GM18951 (cell line): ENCODE measurements around the gene PREX1.

Source experiments
- POLR2A ChIP-seq: IDR thresholded peaks from 4 replicates; pipeline ENCODE4 v1.6.1; 2011; ENCODE audit warnings: mild to moderate bottlenecking; ENCODE audit not compliant: insufficient read length, insufficient read depth; ENCODE audit errors: extremely low read depth
- in situ Hi-C: fragments of 300-500 bp; cut with MboI; formaldehyde crosslinking; loops from one replicate; pipeline ENCODE4 v1.12.0; 2022; ENCODE audit warnings: low sequenced_read_pairs, mixed read lengths, inconsistent platforms; ENCODE audit not compliant: unreplicated experiment

PREX1 gene

DNA sequence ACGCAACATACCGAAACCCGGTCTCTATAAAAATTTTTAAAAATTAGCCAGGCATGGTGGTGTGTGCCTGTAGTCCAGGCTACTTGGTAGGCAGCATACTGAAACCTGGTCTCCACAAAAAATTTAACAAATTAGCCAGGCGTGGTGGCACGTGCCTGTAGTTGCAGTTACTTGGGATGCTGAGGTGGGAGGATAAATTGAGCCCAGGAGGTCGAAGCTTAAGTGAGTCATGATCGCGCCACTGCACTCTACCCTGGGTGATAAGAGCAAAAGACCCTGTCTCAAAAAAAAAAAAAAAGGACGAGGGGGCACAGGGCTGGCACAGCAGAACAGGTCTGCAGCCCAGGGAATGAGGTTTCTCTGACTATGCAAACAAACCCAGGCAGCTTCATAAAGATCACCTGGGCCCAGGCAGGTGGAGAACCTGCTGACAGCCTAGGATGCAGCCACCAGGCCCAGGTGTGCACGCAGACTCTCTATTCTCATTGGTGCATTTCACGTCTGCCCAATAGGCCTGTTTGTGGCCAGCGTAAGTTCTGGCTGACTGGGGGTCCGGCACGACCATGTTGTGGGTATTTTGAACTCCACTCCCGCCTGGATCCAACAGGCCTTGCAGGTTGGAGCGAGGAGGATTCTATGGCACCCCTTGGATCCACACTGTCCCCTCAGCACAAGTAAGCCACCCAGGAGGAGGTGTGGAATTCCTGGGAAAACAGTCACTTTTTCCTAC, 204.5 kb downstream of the PREX1 start:
- no peak for TF ChIP-seq POLR2A
- in situ Hi-C loops: loop anchor here (25.0 kb wide), 1 partner anchor 936 kb away; no protein-coding TSS in a partner anchor

DNA sequence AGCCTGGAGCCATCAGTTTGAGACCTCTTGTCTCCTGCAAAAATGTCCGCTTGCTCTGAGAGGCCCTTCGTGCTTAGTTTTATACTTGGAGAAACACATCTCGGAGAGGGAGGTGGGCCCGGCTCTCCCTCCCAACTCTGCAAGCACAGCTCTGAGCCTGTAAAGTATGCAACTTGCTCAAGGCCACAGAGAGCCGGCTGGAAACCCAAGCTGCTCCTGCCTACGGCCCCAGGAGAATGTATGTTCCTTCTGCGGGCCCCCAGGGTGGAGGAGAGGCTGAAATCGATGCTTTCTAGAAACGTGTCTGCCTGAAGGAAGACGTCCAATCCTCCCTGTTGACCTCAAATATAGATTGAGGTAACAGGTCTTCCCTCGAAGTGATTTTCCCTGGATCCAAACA, 205.4 kb downstream of the PREX1 start:
- no peak for TF ChIP-seq POLR2A
- in situ Hi-C loops: loop anchor here (25.0 kb wide), 1 partner anchor 935 kb away; no protein-coding TSS in a partner anchor

DNA sequence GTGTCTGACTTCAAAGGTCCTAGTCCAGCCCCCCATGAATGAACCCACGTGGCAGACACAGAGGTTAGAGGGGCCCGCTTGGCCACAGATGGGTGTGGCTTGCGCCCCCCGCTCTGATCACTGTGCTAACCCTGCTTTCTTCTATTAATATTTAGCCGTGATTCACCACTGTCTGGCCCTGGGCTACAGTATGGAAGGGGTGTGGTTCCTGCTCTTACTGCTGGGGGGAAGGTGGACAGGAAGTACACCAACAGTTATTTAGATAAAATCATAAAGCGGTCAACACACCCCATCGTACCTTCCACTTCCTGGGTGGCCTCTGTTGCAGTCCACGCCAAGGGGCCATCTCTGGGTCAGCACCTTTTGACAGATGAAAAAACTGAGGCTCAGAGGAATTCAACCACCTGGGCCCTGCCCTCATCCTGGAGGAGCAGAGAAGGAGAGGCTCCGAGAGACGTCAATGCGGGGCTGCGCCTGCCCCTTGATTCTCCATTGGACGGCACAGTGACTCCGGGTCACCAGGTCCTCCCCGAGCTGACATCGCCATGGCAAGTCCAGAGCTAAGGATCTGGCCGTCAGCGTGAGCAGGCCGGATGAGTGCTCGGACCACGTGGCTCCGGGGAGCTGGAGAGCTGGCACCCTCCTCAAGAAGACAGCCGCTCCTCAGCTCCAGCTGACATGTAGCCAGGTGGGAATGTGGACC, 206.3 kb downstream of the PREX1 start:
- in situ Hi-C loops: loop anchor here (25.0 kb wide), 1 partner anchor 934 kb away; no protein-coding TSS in a partner anchor
- TF ChIP-seq POLR2A: no peak

DNA sequence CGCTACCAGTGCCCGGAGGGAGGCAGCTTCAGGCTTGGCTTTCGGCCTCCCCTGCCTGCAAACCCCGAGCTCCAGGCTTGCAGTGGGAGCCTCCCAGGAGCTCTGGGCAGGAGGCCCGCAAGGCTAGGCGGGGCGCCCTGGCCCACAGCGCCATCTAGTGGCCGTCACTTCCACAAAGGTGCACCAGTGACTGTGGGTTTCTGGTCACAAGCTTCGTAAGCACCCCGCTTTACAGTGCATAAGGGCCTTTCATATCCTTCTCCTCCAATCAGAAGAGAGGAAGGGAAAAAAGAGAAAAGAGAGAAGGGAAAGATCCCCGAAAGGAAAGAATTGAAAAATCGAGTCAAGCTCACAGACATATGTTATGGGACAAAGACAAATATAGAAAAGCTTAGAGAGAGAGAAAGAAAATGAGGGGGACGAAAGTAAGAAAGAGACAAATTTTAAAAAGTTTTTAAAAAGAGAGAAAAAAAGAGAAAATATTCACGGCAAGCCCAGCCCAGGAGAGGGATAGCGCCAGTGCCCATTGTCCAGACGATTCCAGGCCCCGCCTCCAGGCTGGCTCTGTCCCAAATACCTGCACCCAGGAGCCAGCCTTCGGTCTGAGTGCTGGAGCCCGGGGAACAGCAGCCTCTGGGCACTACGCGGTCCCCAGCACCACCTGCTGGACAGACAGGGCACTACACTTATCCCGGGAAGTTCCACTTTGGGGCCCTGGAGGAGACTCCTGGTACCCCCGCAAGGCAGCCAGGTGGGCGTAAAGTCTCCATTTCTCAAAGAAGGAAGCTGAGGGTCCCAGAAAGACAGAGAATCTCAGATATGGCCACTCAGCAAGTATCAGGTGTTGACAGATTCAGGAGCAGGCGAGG, 207.1 kb downstream of the PREX1 start:
- in situ Hi-C loops: loop anchor here (25.0 kb wide), 1 partner anchor 933 kb away; no protein-coding TSS in a partner anchor
- TF ChIP-seq POLR2A: no peak

DNA sequence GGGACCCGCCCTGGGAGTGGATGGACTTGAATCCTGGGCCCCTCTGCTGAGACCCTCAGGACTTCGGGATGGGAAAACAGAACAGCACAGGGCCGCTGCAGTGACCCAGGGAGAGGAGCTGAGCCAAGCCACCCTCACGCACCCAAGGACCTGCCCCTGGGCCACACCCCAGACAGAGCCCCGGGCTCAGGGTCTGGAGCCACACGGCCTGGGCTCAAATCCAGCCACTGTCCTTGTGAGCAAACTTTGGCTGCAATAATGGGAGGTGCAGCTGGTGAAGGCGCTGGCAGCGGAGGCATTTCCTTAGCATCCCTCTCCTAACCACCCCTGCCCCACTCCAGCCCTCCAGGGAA, 207.7 kb downstream of the PREX1 start:
- no peak for TF ChIP-seq POLR2A
- in situ Hi-C loops: loop anchor here (25.0 kb wide), 1 partner anchor 933 kb away; no protein-coding TSS in a partner anchor

DNA sequence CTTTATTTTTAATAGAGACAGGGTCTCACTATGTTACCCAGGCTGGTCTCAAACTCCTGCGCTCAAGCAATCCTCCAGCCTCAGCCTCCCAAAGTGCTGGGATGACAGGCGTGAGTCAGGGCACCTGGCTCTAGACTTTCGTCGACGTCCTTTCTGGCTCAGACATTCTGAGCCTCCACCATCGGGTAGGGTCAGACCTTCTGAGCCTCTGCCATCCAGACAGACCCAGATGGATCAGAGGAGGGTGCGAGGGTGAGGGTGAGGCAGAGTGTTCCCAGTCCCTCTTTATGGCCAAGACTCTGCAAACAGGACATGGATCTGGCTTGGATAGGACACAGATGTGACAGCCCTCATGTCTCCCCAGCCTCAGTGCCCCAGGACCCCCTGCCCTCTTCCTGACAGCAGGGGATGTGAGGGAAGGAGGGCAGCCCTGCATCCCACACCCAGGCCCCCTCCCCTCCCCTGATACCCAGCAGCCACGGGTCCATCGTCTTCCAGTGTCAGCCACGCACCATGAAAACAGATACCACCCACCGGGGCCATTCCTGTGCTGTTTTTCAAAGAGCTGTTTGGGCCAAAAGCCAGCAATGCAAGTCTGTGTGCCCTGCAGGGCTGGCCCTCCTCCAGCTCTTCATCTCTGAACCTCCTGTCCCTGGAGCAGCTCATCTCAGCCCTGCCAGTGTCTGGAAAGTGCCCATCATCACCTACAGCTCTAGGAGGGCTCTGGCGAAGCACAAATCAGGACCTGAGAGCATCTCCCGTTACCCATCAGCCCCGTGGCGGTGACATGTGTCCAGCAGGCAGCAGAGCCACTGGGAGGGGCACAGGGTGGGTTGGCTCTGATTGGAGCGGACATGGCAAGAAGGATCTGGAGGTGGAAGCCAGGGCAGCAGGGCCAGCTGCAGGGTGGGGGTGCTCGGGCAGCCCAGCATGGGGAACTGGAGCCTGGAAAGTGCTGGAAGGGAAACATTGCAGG, 208.4 kb downstream of the PREX1 start:
- TF ChIP-seq POLR2A: no peak
- in situ Hi-C loops: loop anchor here (25.0 kb wide), 1 partner anchor 932 kb away; no protein-coding TSS in a partner anchor

DNA sequence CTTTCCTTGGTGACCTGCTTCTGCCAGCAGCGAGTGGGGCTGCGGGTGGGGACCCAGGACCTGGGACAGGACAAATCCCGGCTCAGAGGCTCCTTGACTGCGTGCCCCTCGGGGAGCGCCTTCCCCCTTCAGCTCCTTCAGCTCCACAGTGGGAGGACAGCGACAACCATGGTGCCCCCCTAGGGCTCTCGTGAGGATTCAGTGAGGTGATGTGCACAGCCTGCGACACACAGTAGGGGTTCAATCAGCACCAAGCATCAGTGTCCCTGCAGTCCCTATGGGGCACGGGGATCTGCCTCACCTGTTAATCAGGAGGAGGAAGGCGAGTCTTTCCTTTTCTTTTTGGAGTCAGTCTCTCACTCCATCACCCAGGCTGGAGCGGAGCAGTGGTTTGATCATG, 209.2 kb downstream of the PREX1 start:
- TF ChIP-seq POLR2A: no peak
- in situ Hi-C loops: loop anchor here (25.0 kb wide), 1 partner anchor 931 kb away; no protein-coding TSS in a partner anchor

DNA sequence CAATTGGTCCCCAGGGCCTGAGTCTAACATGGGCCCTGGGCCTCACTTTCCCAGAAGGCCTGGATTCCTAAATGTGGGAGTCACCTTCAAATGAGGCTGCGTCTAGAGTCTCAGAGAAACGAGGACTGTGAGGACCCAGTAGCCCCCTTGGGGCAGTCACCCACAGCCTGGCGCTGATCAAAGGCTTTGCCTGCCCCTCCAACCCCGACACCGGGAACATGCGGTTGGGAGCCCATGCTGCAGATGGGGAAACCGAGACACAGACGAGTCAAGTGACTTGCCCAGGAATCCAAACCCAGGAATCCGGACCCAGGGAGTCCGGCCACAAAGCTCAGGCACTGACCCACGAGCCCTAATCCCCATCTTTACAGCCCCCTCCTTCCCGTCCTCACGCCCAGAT, 209.7 kb downstream of the PREX1 start:
- in situ Hi-C loops: loop anchor here (25.0 kb wide), 1 partner anchor 931 kb away; no protein-coding TSS in a partner anchor
- no peak for TF ChIP-seq POLR2A

DNA sequence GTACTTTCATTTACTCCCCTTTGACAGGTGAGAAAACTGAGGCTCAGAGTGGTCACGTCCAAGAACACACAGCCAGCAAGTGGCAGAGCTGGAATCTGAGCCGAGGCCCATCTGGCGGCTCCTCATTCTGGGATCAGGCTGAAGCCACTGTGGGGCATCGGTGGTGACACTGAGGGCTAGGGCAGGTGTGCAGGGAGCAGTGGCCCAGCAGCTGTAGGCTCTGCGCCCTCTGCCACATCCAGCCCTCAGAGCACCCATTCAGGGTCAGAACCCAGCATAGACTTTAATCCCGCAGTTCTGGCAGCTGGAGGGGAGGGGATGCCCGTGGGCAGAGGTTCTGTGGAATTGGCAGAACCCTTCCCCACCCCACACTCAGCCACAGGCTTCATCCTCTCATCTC, 210.3 kb downstream of the PREX1 start:
- in situ Hi-C loops: loop anchor here (25.0 kb wide), 1 partner anchor 930 kb away; no protein-coding TSS in a partner anchor

DNA sequence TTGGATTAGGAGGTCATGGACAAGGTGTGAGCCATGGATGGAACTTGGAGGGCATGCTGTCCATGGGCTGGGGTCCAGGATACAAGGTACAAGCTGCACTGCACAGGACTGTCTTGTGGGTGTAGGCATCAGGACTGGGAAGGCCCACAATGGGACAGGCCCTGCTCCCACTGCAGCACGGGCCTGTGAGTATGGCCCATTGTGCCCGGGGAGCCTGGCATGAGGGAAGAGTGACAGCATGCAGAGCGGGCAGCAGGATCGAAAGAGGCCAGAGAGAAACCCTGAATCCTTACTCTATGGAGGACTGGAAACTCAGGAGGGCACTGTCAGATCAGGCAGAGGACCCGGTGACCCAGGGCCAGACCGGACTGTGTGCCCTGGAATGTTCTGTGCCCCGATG, 211.3 kb downstream of the PREX1 start:
- in situ Hi-C loops: loop anchor here (25.0 kb wide), 1 partner anchor 929 kb away; no protein-coding TSS in a partner anchor
- no peak for TF ChIP-seq POLR2A

More for the DNA sequence above, 210.3 kb downstream of the PREX1 start:
- no peak for TF ChIP-seq POLR2A

DNA sequence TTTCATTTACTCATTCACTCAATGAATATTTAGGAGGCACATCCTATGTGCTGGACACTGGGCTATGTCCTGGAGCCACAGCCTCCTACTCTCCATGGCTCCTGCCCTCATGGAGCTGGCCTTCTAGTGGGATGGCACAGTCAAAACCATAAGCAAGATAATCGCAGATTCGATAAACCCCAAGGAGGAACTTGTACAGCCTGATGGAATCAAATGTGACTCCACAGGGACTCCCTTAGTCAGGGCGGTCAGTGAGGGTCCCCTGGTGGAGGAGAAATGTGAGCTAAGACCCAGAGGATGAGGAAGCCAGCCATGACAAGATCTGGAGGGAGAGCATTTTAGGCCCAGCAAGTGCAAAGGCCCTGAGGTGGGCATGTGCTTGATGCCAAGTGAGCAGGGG, 211.9 kb downstream of the PREX1 start:
- no peak for TF ChIP-seq POLR2A
- in situ Hi-C loops: loop anchor here (25.0 kb wide), 1 partner anchor 929 kb away; no protein-coding TSS in a partner anchor
